ENCODE data around the gene FAM98B. TPM values are rescaled to one million over a fixed set of nuclear protein-coding genes. Genes with fewer than 3 reads are reported as not detected.

The FAM98B gene
- total and polyA plus RNA-seq, 8 donors, result 3.2 to 13.8 (median 5.7) TPM

GRCh38 chr15:38460543-38460942 is 6.6 kb downstream of the FAM98B start:
- FAIRE-seq (no peak), ATAC-seq (no peak), DNase-seq (no peak)
- Histone ChIP-seq H3K4me1 (peaks cover 0 to 32% (median 18%) of the 10 kb centered on the region in 3 donors), H3K27me3 (no peaks in the 10 kb centered on the region), H3K4me3 (no peak overlapping the region), H3K27ac (no peak overlapping the region), H3K9me3 (no peaks in the 10 kb centered on the region), H3K36me3 (no peaks in the 10 kb centered on the region)
- 84 to 85% methylated on average over 3 of the region's 3 CpGs for WGBS, 2 donors
- intact Hi-C loops (cut with DNase I), result no loop called here
- no peak for TF ChIP-seq CTCF (IDR thresholded peaks at IDR 0.05)

- Histone ChIP-seq H3K27me3 (no peaks in the 10 kb centered on the region), H3K27ac (no peak overlapping the region), H3K4me3 (no peak overlapping the region), H3K36me3 (no peaks in the 10 kb centered on the region), H3K4me1 (peaks cover 0 to 27% (median 14%) of the 10 kb centered on the region in 3 donors), H3K9me3 (no peaks in the 10 kb centered on the region)
- no peak for TF ChIP-seq CTCF (IDR thresholded peaks at IDR 0.05)
- ATAC-seq, result peak in 1 of 4 donors; percentile 33
- FAIRE-seq, result no peak
- intact Hi-C loops (cut with DNase I), result no loop called here
- WGBS, 2 donors, result 87 to 89% methylated on average over 2 of the region's 2 CpGs
- DNase-seq, result no peak
Measured at GRCh38 chr15:38461066-38461833, 7.3 kb downstream of the FAM98B start.

- Histone ChIP-seq H3K4me3 (no peak overlapping the region), H3K27ac (peak overlapping the region in 2 of 4 donors; percentile 0 to 32), H3K36me3 (no peaks in the 10 kb centered on the region), H3K27me3 (no peaks in the 10 kb centered on the region), H3K9me3 (no peaks in the 10 kb centered on the region), H3K4me1 (peaks cover 0 to 27% (median 14%) of the 10 kb centered on the region in 3 donors)
- WGBS, 2 donors, result 14% methylated on average over 3 of the region's 3 CpGs
- ATAC-seq (peak in 3 of 4 donors; percentile 25 to 77 (median 70)), DNase-seq (no peak), FAIRE-seq (no peak)
- TF ChIP-seq CTCF (IDR thresholded peaks at IDR 0.05), result no peak
- intact Hi-C loops (cut with DNase I), result no loop called here
Measured at GRCh38 chr15:38463893-38464292, 10.0 kb downstream of the FAM98B start.

GRCh38 chr15:38464675-38465074 is 10.7 kb downstream of the FAM98B start:
- DNase-seq, result no peak
- no peaks in the 10 kb centered on the region for H3K27me3 ChIP-seq
- intact Hi-C loops (cut with DNase I), result no loop called here
- ATAC-seq, result no peak
- no peaks in the 10 kb centered on the region for H3K9me3 ChIP-seq
- H3K4me1 ChIP-seq, result peaks cover 0 to 27% (median 14%) of the 10 kb centered on the region in 3 donors
- no peak for FAIRE-seq
- H3K4me3 ChIP-seq, result no peak overlapping the region
- no peak for TF ChIP-seq CTCF (IDR thresholded peaks at IDR 0.05)
- WGBS, 2 donors, result 66 to 80% methylated on average over 4 of the region's 4 CpGs
- no peak overlapping the region for H3K27ac ChIP-seq
- no peaks in the 10 kb centered on the region for H3K36me3 ChIP-seq

GRCh38 chr15:38470816-38471215 is 16.9 kb downstream of the FAM98B start:
- Histone ChIP-seq H3K27ac (no peak overlapping the region), H3K27me3 (no peaks in the 10 kb centered on the region), H3K4me1 (no peaks in the 10 kb centered on the region), H3K4me3 (no peak overlapping the region), H3K9me3 (no peaks in the 10 kb centered on the region), H3K36me3 (peaks cover 0 to 10% (median 3%) of the 10 kb centered on the region in 3 donors)
- DNase-seq (no peak), FAIRE-seq (no peak), ATAC-seq (no peak)
- WGBS, 2 donors, result 90 to 95% methylated on average over 1 of the region's 1 CpG
- intact Hi-C loops (cut with DNase I), result loop anchor here in 1 of 3 donors (10.0 kb wide), 1 partner anchor 214 kb away; no protein-coding TSS in a partner anchor
- TF ChIP-seq CTCF (IDR thresholded peaks at IDR 0.05), result no peak
